ENCODE results near the gene HES3.

Gene HES3

GRCh38 chr1:6281511-6282402, 37.8 kb downstream of the HES3 start:
- TF ChIP-seq POLR2AphosphoS5 (IDR thresholded peaks at IDR 0.05; ENCODE audit: low read depth) (no peak), SPI1 (IDR thresholded peaks at IDR 0.05; ENCODE audit: borderline replicate concordance, low read depth) (no peak), GABPA (IDR thresholded peaks at IDR 0.05; ENCODE audit: low read depth) (no peak), REST (IDR thresholded peaks at IDR 0.05; ENCODE audit: insufficient replicate concordance, low read depth) (no peak)
- TF ChIP-seq, protein P1, sequence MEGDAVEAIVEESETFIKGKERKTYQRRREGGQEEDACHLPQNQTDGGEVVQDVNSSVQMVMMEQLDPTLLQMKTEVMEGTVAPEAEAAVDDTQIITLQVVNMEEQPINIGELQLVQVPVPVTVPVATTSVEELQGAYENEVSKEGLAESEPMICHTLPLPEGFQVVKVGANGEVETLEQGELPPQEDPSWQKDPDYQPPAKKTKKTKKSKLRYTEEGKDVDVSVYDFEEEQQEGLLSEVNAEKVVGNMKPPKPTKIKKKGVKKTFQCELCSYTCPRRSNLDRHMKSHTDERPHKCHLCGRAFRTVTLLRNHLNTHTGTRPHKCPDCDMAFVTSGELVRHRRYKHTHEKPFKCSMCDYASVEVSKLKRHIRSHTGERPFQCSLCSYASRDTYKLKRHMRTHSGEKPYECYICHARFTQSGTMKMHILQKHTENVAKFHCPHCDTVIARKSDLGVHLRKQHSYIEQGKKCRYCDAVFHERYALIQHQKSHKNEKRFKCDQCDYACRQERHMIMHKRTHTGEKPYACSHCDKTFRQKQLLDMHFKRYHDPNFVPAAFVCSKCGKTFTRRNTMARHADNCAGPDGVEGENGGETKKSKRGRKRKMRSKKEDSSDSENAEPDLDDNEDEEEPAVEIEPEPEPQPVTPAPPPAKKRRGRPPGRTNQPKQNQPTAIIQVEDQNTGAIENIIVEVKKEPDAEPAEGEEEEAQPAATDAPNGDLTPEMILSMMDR (IDR thresholded peaks at IDR 0.05; ENCODE audit: insufficient read depth, low read length) = no peak
- H3K4me3 ChIP-seq (replicated peaks; ENCODE audit: insufficient read depth, low read length) = no peak overlapping the region
- DNase-seq (ENCODE audit: low read depth in 1 of 2, low spot score in 1 of 2) = no peak
- H3K27me3 ChIP-seq (ENCODE audit: insufficient read depth, poor library complexity, severe bottlenecking) = no peaks in the 10 kb centered on the region
- H3K27ac ChIP-seq (replicated peaks) = no peak overlapping the region

GRCh38 chr1:6282577-6283270, 38.7 kb downstream of the HES3 start:
- no peak overlapping the region for H3K4me3 ChIP-seq (replicated peaks; ENCODE audit: insufficient read depth, low read length)
- TF ChIP-seq, protein P1 (IDR thresholded peaks at IDR 0.05; ENCODE audit: insufficient read depth, low read length) = no peak
- no peak for TF ChIP-seq SPI1 (IDR thresholded peaks at IDR 0.05; ENCODE audit: borderline replicate concordance, low read depth)
- no peak for TF ChIP-seq GABPA (IDR thresholded peaks at IDR 0.05; ENCODE audit: low read depth)
- no peak for TF ChIP-seq REST (IDR thresholded peaks at IDR 0.05; ENCODE audit: insufficient replicate concordance, low read depth)
- no peak for TF ChIP-seq POLR2AphosphoS5 (IDR thresholded peaks at IDR 0.05; ENCODE audit: low read depth)
- H3K27ac ChIP-seq (replicated peaks) = no peak overlapping the region
- no peak for DNase-seq (ENCODE audit: low read depth in 1 of 2, low spot score in 1 of 2)
- H3K27me3 ChIP-seq (ENCODE audit: insufficient read depth, poor library complexity, severe bottlenecking) = no peaks in the 10 kb centered on the region

- Histone ChIP-seq H3K27me3 (ENCODE audit: insufficient read depth, poor library complexity, severe bottlenecking) (no peaks in the 10 kb centered on the region), H3K4me3 (replicated peaks; ENCODE audit: insufficient read depth, low read length) (no peak overlapping the region), H3K27ac (replicated peaks) (no peak overlapping the region)
- no peak for DNase-seq (ENCODE audit: low read depth in 1 of 2, low spot score in 1 of 2)
- TF ChIP-seq REST (IDR thresholded peaks at IDR 0.05; ENCODE audit: insufficient replicate concordance, low read depth) (no peak), GABPA (IDR thresholded peaks at IDR 0.05; ENCODE audit: low read depth) (no peak), POLR2AphosphoS5 (IDR thresholded peaks at IDR 0.05; ENCODE audit: low read depth) (no peak), SPI1 (IDR thresholded peaks at IDR 0.05; ENCODE audit: borderline replicate concordance, low read depth) (no peak)
- TF ChIP-seq, protein P1 (IDR thresholded peaks at IDR 0.05; ENCODE audit: insufficient read depth, low read length) = no peak
These were observed 41.4 kb downstream of the HES3 start for GRCh38 chr1:6285336-6285735.
